H1 (cell line): ENCODE data around the gene ZNF200. TPM values are rescaled to one million over a fixed set of nuclear protein-coding genes. Genes with fewer than 3 reads are reported as not detected.

ENCODE experiments used
- CTCF ChIA-PET: fragments of 300-600 bp; sonication (Branson Sonifier 250); formaldehyde crosslinking; loops from one replicate; lab custom pipeline; 2021; ENCODE audit not compliant: partially characterized antibody; lab: Charles Lee
- POLR2A ChIA-PET: fragments of 300-600 bp; sonication (Branson Sonifier 250); formaldehyde crosslinking; loops from one replicate; lab custom pipeline; 2021; ENCODE audit warnings: inconsistent platforms; ENCODE audit not compliant: partially characterized antibody; lab: Charles Lee
- DNase-seq, 2 experiments: peaks; one replicate each; pipeline versions ENCODE4 v3.0.0 to v3.0.0-alpha.2; 2010 to 2022; ENCODE audit warnings: low spot score in 2 of 2, low read depth in 1 of 2, mixed read lengths in 1 of 2
- FAIRE-seq: peaks from 2 replicates; lab custom pipeline; 2011; peaks lifted over from hg19 to GRCh38; lab: Jason Lieb, UNC
- H2AFZ ChIP-seq: 2 replicates; pipeline ENCODE4 v1.8.1; 2012; ENCODE audit warnings: low read length, inconsistent platforms
- H2AK5ac ChIP-seq: 2 replicates; pipeline ENCODE4 v1.6.1; 2013; ENCODE audit warnings: low read depth, low read length
- H2BK120ac ChIP-seq: replicated peaks from 2 replicates; pipeline ENCODE3; 2013; ENCODE audit warnings: low read depth, low read length, inconsistent platforms
- H2BK12ac ChIP-seq: 2 replicates; pipeline ENCODE4 v1.6.1; 2013; ENCODE audit warnings: low read depth, low read length
- H2BK15ac ChIP-seq: 2 replicates; pipeline ENCODE4 v1.6.1; 2013; ENCODE audit warnings: low read length
- H2BK20ac ChIP-seq: 2 replicates; pipeline ENCODE4 v1.6.1; 2013; ENCODE audit warnings: low read length
- H2BK5ac ChIP-seq: 2 replicates; pipeline ENCODE4 v1.6.1; 2013; ENCODE audit warnings: low read depth, low read length
- H3K14ac ChIP-seq: 2 replicates; pipeline ENCODE4 v1.6.1; 2013; ENCODE audit warnings: inconsistent platforms; ENCODE audit not compliant: insufficient read length
- H3K18ac ChIP-seq: 2 replicates; pipeline ENCODE4 v1.6.1; 2013; ENCODE audit warnings: low read length; ENCODE audit errors: extremely low read depth
- H3K23ac ChIP-seq: 2 replicates; pipeline ENCODE4 v1.6.1; 2013; ENCODE audit warnings: inconsistent platforms; ENCODE audit not compliant: insufficient read length
- H3K23me2 ChIP-seq: 2 replicates; pipeline ENCODE4 v1.6.1; 2013; ENCODE audit warnings: low read depth, low read length
- H3K27ac ChIP-seq: 2 replicates; pipeline ENCODE4 v1.6.1; 2011; ENCODE audit warnings: low read depth, low read length, inconsistent platforms
- H3K27me3 ChIP-seq, 4 experiments: replicated peaks in 1 of 4; 1 replicate in 1 of 4; 2 replicates in 3 of 4; pipeline versions ENCODE4 v1.6.1 to v1.8.1; 2011 to 2013; ENCODE audit warnings: low read length in 3 of 4, mild to moderate bottlenecking in 3 of 4, inconsistent platforms in 2 of 4, mixed read lengths in 2 of 4, moderate library complexity in 1 of 4; ENCODE audit not compliant: control insufficient read depth in 3 of 4, insufficient read depth in 3 of 4; ENCODE audit errors: extremely low read depth in 1 of 4
- H3K36me3 ChIP-seq, 4 experiments: 2 replicates each; pipeline versions ENCODE4 v1.6.1 to v1.8.1; 2011 to 2013; ENCODE audit warnings: mild to moderate bottlenecking in 4 of 4, low read length in 3 of 4, moderate library complexity in 2 of 4, control low read depth in 1 of 4, inconsistent platforms in 1 of 4; ENCODE audit not compliant: insufficient read depth in 4 of 4, control insufficient read depth in 2 of 4
- H3K4ac ChIP-seq: replicated peaks from 2 replicates; pipeline ENCODE3; 2013; ENCODE audit warnings: low read length, low read depth, mixed read lengths, inconsistent platforms; ENCODE audit not compliant: insufficient read length
- H3K4me1 ChIP-seq, 4 experiments: replicated peaks in 1 of 4; 1 replicate in 1 of 4; 2 replicates in 3 of 4; pipeline versions ENCODE4 v1.6.1 to v1.8.1; 2011 to 2013; ENCODE audit warnings: low read length in 3 of 4, inconsistent platforms in 2 of 4, mixed read lengths in 1 of 4; ENCODE audit not compliant: insufficient read depth in 4 of 4, control insufficient read depth in 3 of 4
- H3K4me2 ChIP-seq, 2 experiments: 2 replicates each; pipeline versions ENCODE4 v1.6.1 to v1.8.1; 2011 to 2013; ENCODE audit warnings: low read depth in 2 of 2, low read length in 2 of 2, control low read depth in 1 of 2, inconsistent platforms in 1 of 2, mild to moderate bottlenecking in 1 of 2; ENCODE audit not compliant: insufficient read depth in 1 of 2
- H3K4me3 ChIP-seq, 4 experiments: fragments of 200-600, 300-600 bp in 1 of 4; sonication (generic), shearing (Covaris generic), sonication (Bioruptor Twin) in 1 of 4; 2 replicates each; pipeline versions ENCODE4 v1.5.1 to v1.8.1; 2011 to 2016; ENCODE audit warnings: low read length in 4 of 4, low read depth in 3 of 4, control low read depth in 2 of 4, inconsistent platforms in 2 of 4, mild to moderate bottlenecking in 2 of 4, mixed read lengths in 1 of 4, moderate library complexity in 1 of 4; ENCODE audit not compliant: insufficient read depth in 2 of 4; ENCODE audit errors: extremely low read depth in 1 of 4
- H3K56ac ChIP-seq: replicated peaks from 2 replicates; pipeline ENCODE3; 2013; ENCODE audit warnings: low read depth, mild to moderate bottlenecking, mixed read lengths, low read length, inconsistent platforms; ENCODE audit not compliant: insufficient read length
- H3K79me1 ChIP-seq: 2 replicates; pipeline ENCODE4 v1.6.1; 2013; ENCODE audit warnings: low read depth, low read length, control low read depth
- H3K79me2 ChIP-seq, 2 experiments: 2 replicates each; pipeline versions ENCODE4 v1.6.1 to v1.8.1; 2012 to 2013; ENCODE audit warnings: low read length in 2 of 2, mild to moderate bottlenecking in 2 of 2, inconsistent platforms in 1 of 2; ENCODE audit not compliant: insufficient read depth in 2 of 2, control insufficient read depth in 1 of 2
- H3K9ac ChIP-seq, 4 experiments: replicated peaks in 1 of 4; 1 replicate in 1 of 4; 2 replicates in 3 of 4; pipeline versions ENCODE4 v1.6.1 to v1.8.1; 2011 to 2013; ENCODE audit warnings: low read depth in 3 of 4, low read length in 3 of 4, control low read depth in 2 of 4, mild to moderate bottlenecking in 2 of 4, moderate library complexity in 2 of 4, inconsistent platforms in 1 of 4; ENCODE audit errors: extremely low read depth in 1 of 4
- H3K9me3 ChIP-seq, 2 experiments: 2 replicates each; pipeline versions ENCODE4 v1.6.1 to v1.8.1; 2012 to 2013; ENCODE audit warnings: mild to moderate bottlenecking in 2 of 2, moderate library complexity in 2 of 2, control low read depth in 1 of 2, inconsistent platforms in 1 of 2, low read depth in 1 of 2, low read length in 1 of 2, mixed read lengths in 1 of 2; ENCODE audit not compliant: insufficient read depth in 2 of 2
- H4K20me1 ChIP-seq, 2 experiments: replicated peaks in 1 of 2; 2 replicates each; pipeline versions ENCODE3 to v1.8.1; 2011 to 2013; ENCODE audit warnings: inconsistent platforms in 2 of 2, low read length in 2 of 2, mild to moderate bottlenecking in 1 of 2; ENCODE audit not compliant: insufficient read depth in 2 of 2, control insufficient read depth in 1 of 2
- H4K5ac ChIP-seq: 2 replicates; pipeline ENCODE4 v1.6.1; 2013; ENCODE audit warnings: low read length, low read depth, mixed read lengths, inconsistent platforms; ENCODE audit not compliant: insufficient read length
- H4K8ac ChIP-seq: 2 replicates; pipeline ENCODE4 v1.8.0; 2013; ENCODE audit warnings: mild to moderate bottlenecking, moderate library complexity, low read length, inconsistent platforms; ENCODE audit not compliant: insufficient read depth; ENCODE audit errors: extremely low read depth
- H4K91ac ChIP-seq: replicated peaks from 2 replicates; pipeline ENCODE3; 2013; ENCODE audit warnings: low read length, mixed read lengths, inconsistent platforms; ENCODE audit not compliant: insufficient read length
- BCL11A ChIP-seq, 2 experiments: IDR thresholded peaks; one replicate each; pipeline ENCODE4 v1.6.1; 2011; ENCODE audit warnings: low read depth in 2 of 2, low read length in 2 of 2, mild to moderate bottlenecking in 2 of 2
- CREB1 ChIP-seq: IDR thresholded peaks from 2 replicates; pipeline ENCODE4 v1.6.1; 2012; ENCODE audit warnings: inconsistent platforms
- EP300 ChIP-seq, 2 experiments: IDR thresholded peaks; 1 replicate in 1 of 2; 2 replicates in 1 of 2; pipeline ENCODE4 v1.6.1; 2011 to 2012; ENCODE audit warnings: low read depth in 2 of 2, low read length in 2 of 2, mild to moderate bottlenecking in 2 of 2, borderline replicate concordance in 1 of 2, inconsistent platforms in 1 of 2, moderate library complexity in 1 of 2
- GTF2F1 ChIP-seq: IDR thresholded peaks from 2 replicates; pipeline ENCODE4 v1.6.1; 2012; ENCODE audit warnings: low read depth, low read length, improper control_type of control experiment, borderline replicate concordance
- PHF8 ChIP-seq: fragments of 200-600 bp; sonication (generic); conservative IDR thresholded peaks from 2 replicates; pipeline ENCODE4 v1.7.1; 2012; ENCODE audit warnings: low read depth, mild to moderate bottlenecking, inconsistent platforms, low read length, moderate library complexity
- RBBP5 ChIP-seq: IDR thresholded peaks from 2 replicates; pipeline ENCODE4 v1.7.1; 2012; ENCODE audit warnings: low read depth, mild to moderate bottlenecking, inconsistent platforms, low read length, moderate library complexity, borderline replicate concordance
- SAP30 ChIP-seq: fragments of 300-600 bp; sonication (generic); IDR thresholded peaks from 2 replicates; pipeline ENCODE4 v1.7.1; 2012; ENCODE audit warnings: low read length, moderate library complexity, mild to moderate bottlenecking, inconsistent platforms; ENCODE audit not compliant: insufficient read depth, insufficient replicate concordance
- SRF ChIP-seq: IDR thresholded peaks from 2 replicates; pipeline ENCODE4 v1.6.1; 2011; ENCODE audit warnings: mild to moderate bottlenecking, low read depth, low read length, moderate library complexity
- TAF7 ChIP-seq: optimal IDR thresholded peaks from 2 replicates; pipeline ENCODE3; 2011; ENCODE audit warnings: low read depth, mild to moderate bottlenecking, inconsistent platforms, low read length, moderate library complexity, borderline replicate concordance
- WGBS, 2 experiments: shearing (Covaris generic) in 1 of 2; methylation state at CpG; one replicate each; pipeline versions ENCODE4 v1.1.6 to v1.1.7; 2013 to 2015; ENCODE audit warnings: low lambda C conversion rate in 2 of 2, mixed read lengths in 2 of 2, inconsistent platforms in 1 of 2, low coverage in 1 of 2, missing lambda C conversion rate in 1 of 2; ENCODE audit not compliant: insufficient replicate concordance in 2 of 2, insufficient coverage in 1 of 2, insufficient read length in 1 of 2; ENCODE audit errors: extremely low coverage in 1 of 2, missing lambda C conversion rate in 1 of 2; 5-methylcytosine and 5-hydroxymethylcytosine counted together
- polyA plus RNA-seq, 7 experiments: library from polyadenylated mRNA; depleted of rRNA in 3 of 7; stranded (reverse) in 5 of 7; unstranded in 2 of 7; fragments of >200 nt in 5 of 7; fragments of 200-250 nt in 2 of 7; gene quantifications; 1 replicate in 5 of 7; 2 replicates in 1 of 7; 4 replicates in 1 of 7; pipeline versions ENCODE4 v1.2.1 to v1.2.3, GENCODE V29; 2011 to 2013; ENCODE audit warnings: missing spikeins in 2 of 7, mixed read lengths in 2 of 7
- total RNA-seq: library from RNA; stranded (reverse); fragmentation: NEBNext Ultra II Directional; extraction: Animal tissue kit (Norgen Biotek cat#: 25700); gene quantifications from 2 replicates; pipeline ENCODE4 v1.2.1, GENCODE V29; 2021
- TF ChIP-seq, protein P1 (sequence below), 3 experiments: IDR thresholded peaks; 1 replicate in 2 of 3; 2 replicates in 1 of 3; pipeline versions ENCODE4 v1.5.1 to v1.6.1; 2011; ENCODE audit warnings: low read length in 3 of 3, mild to moderate bottlenecking in 3 of 3, inconsistent platforms in 2 of 3, low read depth in 1 of 3, moderate library complexity in 1 of 3; ENCODE audit not compliant: insufficient read depth in 1 of 3; ENCODE audit errors: control extremely low read depth in 1 of 3

The ZNF200 gene
- total and polyA plus RNA-seq, 2 of the 8 experiments (the other 6 are each of a cell fraction or from before 2014, with no cell fraction given): 2.7 to 9.9 TPM

DNA sequence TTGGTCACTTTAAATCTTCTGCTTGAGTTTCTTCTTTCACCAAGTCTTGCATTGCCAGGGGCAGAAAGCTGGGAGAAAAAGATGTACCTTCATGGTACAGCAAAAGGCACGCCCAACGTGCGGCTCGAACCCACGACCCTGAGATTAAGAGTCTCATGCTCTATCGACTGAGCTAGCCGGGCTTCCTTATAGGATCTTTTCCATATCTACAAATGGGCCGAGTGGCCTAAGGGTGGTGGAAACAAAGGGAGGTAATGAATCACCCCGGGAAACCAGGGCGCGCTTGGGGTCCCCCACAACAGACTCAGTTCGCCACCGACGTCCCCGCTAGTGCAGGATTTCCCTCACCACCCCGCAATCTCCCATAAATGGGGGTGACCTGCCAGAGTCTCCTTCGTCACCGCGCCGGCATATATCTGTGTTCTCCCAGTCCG, 54.5 kb downstream of the ZNF200 start:
- H4K5ac ChIP-seq: no peak overlapping the region
- peak in 1 of 2 experiments; percentile 95 for DNase-seq
- TF ChIP-seq BCL11A (IDR thresholded peaks at IDR 0.05; ENCODE audit: low read depth in 2 of 2, low read length in 2 of 2) (no peak), TAF7 (no peak), SAP30 (no peak), GTF2F1 (no peak), EP300 (IDR thresholded peaks at IDR 0.05; ENCODE audit: borderline replicate concordance in 1 of 2, low read depth in 2 of 2, low read length in 2 of 2) (no peak), PHF8 (no peak), CREB1 (no peak), RBBP5 (peak; percentile 62; the same call in 1 of the 2 replicates), SRF (no peak)
- TF ChIP-seq, protein P1, sequence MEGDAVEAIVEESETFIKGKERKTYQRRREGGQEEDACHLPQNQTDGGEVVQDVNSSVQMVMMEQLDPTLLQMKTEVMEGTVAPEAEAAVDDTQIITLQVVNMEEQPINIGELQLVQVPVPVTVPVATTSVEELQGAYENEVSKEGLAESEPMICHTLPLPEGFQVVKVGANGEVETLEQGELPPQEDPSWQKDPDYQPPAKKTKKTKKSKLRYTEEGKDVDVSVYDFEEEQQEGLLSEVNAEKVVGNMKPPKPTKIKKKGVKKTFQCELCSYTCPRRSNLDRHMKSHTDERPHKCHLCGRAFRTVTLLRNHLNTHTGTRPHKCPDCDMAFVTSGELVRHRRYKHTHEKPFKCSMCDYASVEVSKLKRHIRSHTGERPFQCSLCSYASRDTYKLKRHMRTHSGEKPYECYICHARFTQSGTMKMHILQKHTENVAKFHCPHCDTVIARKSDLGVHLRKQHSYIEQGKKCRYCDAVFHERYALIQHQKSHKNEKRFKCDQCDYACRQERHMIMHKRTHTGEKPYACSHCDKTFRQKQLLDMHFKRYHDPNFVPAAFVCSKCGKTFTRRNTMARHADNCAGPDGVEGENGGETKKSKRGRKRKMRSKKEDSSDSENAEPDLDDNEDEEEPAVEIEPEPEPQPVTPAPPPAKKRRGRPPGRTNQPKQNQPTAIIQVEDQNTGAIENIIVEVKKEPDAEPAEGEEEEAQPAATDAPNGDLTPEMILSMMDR (IDR thresholded peaks at IDR 0.05; ENCODE audit: control extremely low read depth in 1 of 3, insufficient read depth in 1 of 3, low read depth in 1 of 3, low read length in 3 of 3): no peak

More for the DNA sequence above, 54.5 kb downstream of the ZNF200 start:
- Histone ChIP-seq H3K4me1 (no peaks in the 10 kb centered on the region; a peak in 2 of 7 replicates), H3K14ac (no peak overlapping the region), H3K79me2 (no peaks in the 10 kb centered on the region), H2AFZ (no peak overlapping the region; the same call in 1 of the 2 replicates), H3K27me3 (peaks cover 0 to 38% (median 25%) of the 10 kb centered on the region in 4 experiments; a peak in 6 of 7 replicates), H3K56ac (no peak overlapping the region), H4K20me1 (no peaks in the 10 kb centered on the region), H2BK15ac (no peak overlapping the region), H3K9ac (no peak overlapping the region), H3K27ac (no peak overlapping the region), H3K79me1 (no peaks in the 10 kb centered on the region), H3K4ac (no peak overlapping the region), H4K91ac (no peak overlapping the region), H3K4me3 (peak overlapping the region; percentile 51 to 79 (median 63)), H3K23ac (no peak overlapping the region), H2BK12ac (no peak overlapping the region), H2AK5ac (no peak overlapping the region), H2BK5ac (no peak overlapping the region), H3K4me2 (peak overlapping the region; percentile 61 to 62), H4K8ac (no peak overlapping the region), H3K23me2 (peaks cover 13% of the 10 kb centered on the region; the same call in 1 of the 2 replicates), H3K9me3 (no peaks in the 10 kb centered on the region), H2BK20ac (no peak overlapping the region), H3K36me3 (no peaks in the 10 kb centered on the region), H3K18ac (no peak overlapping the region), H2BK120ac (no peak overlapping the region)
- ChIA-PET POLR2A (interaction anchor here (0.6 to 1.2 kb wide), 8 partner anchors 9 to 103 kb away, joined by 3 to 6 read pairs (median 3); no protein-coding TSS in a partner anchor), CTCF (interaction anchor here (0.6 to 1.7 kb wide), 6 partner anchors 9 to 1850 kb away, joined by 3 to 5 read pairs (median 3); no protein-coding TSS in a partner anchor)
- FAIRE-seq: no peak
- 6% methylated on average over 21 of the region's 21 CpGs; no CpG with 5 or more reads in 1 of the 2 experiments for WGBS, 2 experiments
